Osteocyte (in vitro differentiated cells): Measurements from ENCODE around the gene KLHL1. TPM values are rescaled to one million over a fixed set of nuclear protein-coding genes. Genes with fewer than 3 reads are reported as not detected.

ENCODE experiments used
- DNase-seq: peaks from one replicate; pipeline ENCODE4 v3.0.0; 2021; ENCODE audit warnings: mixed read lengths; ENCODE audit not compliant: unreplicated experiment; ENCODE audit errors: extremely low spot score
- H3K27ac Mint-ChIP-seq: one replicate; pipeline ENCODE4 v1.8.0; 2021; ENCODE audit warnings: mild to moderate bottlenecking, mixed read lengths; ENCODE audit not compliant: unreplicated experiment
- H3K27me3 Mint-ChIP-seq: one replicate; pipeline ENCODE4 v1.8.0; 2021; ENCODE audit warnings: mixed read lengths; ENCODE audit not compliant: unreplicated experiment
- H3K36me3 Mint-ChIP-seq: one replicate; pipeline ENCODE4 v1.8.0; 2021; ENCODE audit warnings: mixed read lengths; ENCODE audit not compliant: unreplicated experiment
- H3K4me1 Mint-ChIP-seq: one replicate; pipeline ENCODE4 v1.8.0; 2021; ENCODE audit warnings: mixed read lengths; ENCODE audit not compliant: unreplicated experiment
- H3K4me3 Mint-ChIP-seq: one replicate; pipeline ENCODE4 v1.8.0; 2021; ENCODE audit warnings: mild to moderate bottlenecking, moderate library complexity, mixed read lengths; ENCODE audit not compliant: unreplicated experiment
- H3K9me3 Mint-ChIP-seq: one replicate; pipeline ENCODE4 v1.8.0; 2021; ENCODE audit warnings: mixed read lengths; ENCODE audit not compliant: unreplicated experiment
- total RNA-seq: library from RNA; stranded (reverse); gene quantifications from 2 replicates; pipeline ENCODE4 v1.2.1, GENCODE V29; 2021
- TF ChIP-seq, protein P1 (sequence below): fragments of 200-600 bp; sonication (generic); IDR thresholded peaks from 2 replicates; pipeline ENCODE4 v1.5.0; 2021; ENCODE audit warnings: antibody characterized with exemption, mild to moderate bottlenecking, moderate library complexity

Gene KLHL1
- total RNA-seq, 1 donor from 2014 or later, result not detected

GRCh38 chr13:70051531-70051930 is 56.7 kb downstream of the KLHL1 start:
- Mint-ChIP-seq H3K36me3 (no peaks in the 10 kb centered on the region), H3K27me3 (no peaks in the 10 kb centered on the region), H3K27ac (no peak overlapping the region), H3K9me3 (peaks cover 8% of the 10 kb centered on the region), H3K4me1 (no peaks in the 10 kb centered on the region), H3K4me3 (no peak overlapping the region)
- DNase-seq, result no peak
- TF ChIP-seq, protein P1, sequence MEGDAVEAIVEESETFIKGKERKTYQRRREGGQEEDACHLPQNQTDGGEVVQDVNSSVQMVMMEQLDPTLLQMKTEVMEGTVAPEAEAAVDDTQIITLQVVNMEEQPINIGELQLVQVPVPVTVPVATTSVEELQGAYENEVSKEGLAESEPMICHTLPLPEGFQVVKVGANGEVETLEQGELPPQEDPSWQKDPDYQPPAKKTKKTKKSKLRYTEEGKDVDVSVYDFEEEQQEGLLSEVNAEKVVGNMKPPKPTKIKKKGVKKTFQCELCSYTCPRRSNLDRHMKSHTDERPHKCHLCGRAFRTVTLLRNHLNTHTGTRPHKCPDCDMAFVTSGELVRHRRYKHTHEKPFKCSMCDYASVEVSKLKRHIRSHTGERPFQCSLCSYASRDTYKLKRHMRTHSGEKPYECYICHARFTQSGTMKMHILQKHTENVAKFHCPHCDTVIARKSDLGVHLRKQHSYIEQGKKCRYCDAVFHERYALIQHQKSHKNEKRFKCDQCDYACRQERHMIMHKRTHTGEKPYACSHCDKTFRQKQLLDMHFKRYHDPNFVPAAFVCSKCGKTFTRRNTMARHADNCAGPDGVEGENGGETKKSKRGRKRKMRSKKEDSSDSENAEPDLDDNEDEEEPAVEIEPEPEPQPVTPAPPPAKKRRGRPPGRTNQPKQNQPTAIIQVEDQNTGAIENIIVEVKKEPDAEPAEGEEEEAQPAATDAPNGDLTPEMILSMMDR, result no peak

- no peak for DNase-seq
- Mint-ChIP-seq H3K36me3 (no peaks in the 10 kb centered on the region), H3K9me3 (no peaks in the 10 kb centered on the region), H3K27ac (no peak overlapping the region), H3K27me3 (no peaks in the 10 kb centered on the region), H3K4me3 (no peak overlapping the region), H3K4me1 (no peaks in the 10 kb centered on the region)
- TF ChIP-seq, protein P1, result no peak
Measured at GRCh38 chr13:70043685-70044084, 64.6 kb downstream of the KLHL1 start.

GRCh38 chr13:70042193-70042592 is 66.1 kb downstream of the KLHL1 start:
- Mint-ChIP-seq H3K4me1 (no peaks in the 10 kb centered on the region), H3K9me3 (no peaks in the 10 kb centered on the region), H3K4me3 (no peak overlapping the region), H3K36me3 (no peaks in the 10 kb centered on the region), H3K27me3 (no peaks in the 10 kb centered on the region), H3K27ac (no peak overlapping the region)
- no peak for DNase-seq
- TF ChIP-seq, protein P1, result no peak

DNA sequence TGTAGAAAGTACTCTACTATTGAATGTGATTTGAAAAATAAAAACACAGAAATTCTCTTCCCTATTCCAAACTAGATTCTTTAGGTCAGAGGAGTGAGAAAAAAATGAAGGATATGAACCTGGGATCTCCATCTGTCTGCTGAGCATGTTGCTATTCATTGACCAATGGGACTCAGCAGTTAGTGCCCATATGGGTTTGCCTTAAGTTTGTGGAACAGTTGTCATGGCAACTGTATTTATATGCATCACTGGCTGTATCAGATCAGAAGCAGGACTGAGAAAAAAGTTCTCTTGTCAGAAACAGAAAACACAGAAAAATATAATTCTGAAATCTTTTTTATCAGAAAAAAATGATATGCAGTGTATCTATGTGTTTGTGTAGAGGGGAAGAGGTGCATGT is 74.0 kb downstream of the KLHL1 start:
- Mint-ChIP-seq H3K27ac (no peak overlapping the region), H3K9me3 (no peaks in the 10 kb centered on the region), H3K27me3 (no peaks in the 10 kb centered on the region), H3K4me1 (no peaks in the 10 kb centered on the region), H3K4me3 (no peak overlapping the region), H3K36me3 (no peaks in the 10 kb centered on the region)
- TF ChIP-seq, protein P1, result no peak
- DNase-seq, result no peak

DNA sequence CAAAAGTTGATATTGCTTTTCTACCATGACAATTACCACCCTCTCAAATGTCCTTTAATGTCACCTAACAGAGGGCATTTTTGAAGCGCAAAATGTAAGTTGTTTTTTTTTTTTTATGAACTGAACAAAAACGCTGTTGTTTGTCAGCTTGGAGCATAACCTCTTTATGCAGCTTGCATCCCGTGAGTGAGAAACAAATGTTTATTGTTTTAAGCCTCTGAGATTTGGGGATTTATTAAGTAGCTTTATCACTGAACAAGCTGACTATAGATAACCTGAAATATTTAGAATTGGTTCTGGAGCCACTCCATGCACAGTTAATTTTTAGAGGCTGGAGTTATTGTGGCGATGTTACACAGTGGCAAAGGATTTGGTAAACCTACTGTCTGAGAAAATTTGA is 80.7 kb downstream of the KLHL1 start:
- DNase-seq, result no peak
- TF ChIP-seq, protein P1, result no peak
- H3K27ac Mint-ChIP-seq, result no peak overlapping the region
- no peaks in the 10 kb centered on the region for H3K9me3 Mint-ChIP-seq
- no peaks in the 10 kb centered on the region for H3K4me1 Mint-ChIP-seq
- no peaks in the 10 kb centered on the region for H3K36me3 Mint-ChIP-seq
- H3K27me3 Mint-ChIP-seq, result peaks cover 2% of the 10 kb centered on the region
- H3K4me3 Mint-ChIP-seq, result no peak overlapping the region
